HG02973 (cell line): ENCODE measurements around the gene LBX2.
A peak's percentile ranks its signal among the peaks of the same experiment; 100 is the strongest.

ENCODE experiments used
- ATAC-seq: cut with Tn5 transposase; IDR thresholded peaks from one replicate; pipeline ENCODE4 v1.9.1; 2021; ENCODE audit warnings: moderate library complexity; ENCODE audit not compliant: unreplicated experiment

The LBX2 gene

GRCh38 chr2:74505448-74506246 is 6.2 kb upstream of the LBX2 start:
- ATAC-seq, result no peak

GRCh38 chr2:74504591-74504990 is 5.2 kb upstream of the LBX2 start:
- ATAC-seq, result no peak

DNA sequence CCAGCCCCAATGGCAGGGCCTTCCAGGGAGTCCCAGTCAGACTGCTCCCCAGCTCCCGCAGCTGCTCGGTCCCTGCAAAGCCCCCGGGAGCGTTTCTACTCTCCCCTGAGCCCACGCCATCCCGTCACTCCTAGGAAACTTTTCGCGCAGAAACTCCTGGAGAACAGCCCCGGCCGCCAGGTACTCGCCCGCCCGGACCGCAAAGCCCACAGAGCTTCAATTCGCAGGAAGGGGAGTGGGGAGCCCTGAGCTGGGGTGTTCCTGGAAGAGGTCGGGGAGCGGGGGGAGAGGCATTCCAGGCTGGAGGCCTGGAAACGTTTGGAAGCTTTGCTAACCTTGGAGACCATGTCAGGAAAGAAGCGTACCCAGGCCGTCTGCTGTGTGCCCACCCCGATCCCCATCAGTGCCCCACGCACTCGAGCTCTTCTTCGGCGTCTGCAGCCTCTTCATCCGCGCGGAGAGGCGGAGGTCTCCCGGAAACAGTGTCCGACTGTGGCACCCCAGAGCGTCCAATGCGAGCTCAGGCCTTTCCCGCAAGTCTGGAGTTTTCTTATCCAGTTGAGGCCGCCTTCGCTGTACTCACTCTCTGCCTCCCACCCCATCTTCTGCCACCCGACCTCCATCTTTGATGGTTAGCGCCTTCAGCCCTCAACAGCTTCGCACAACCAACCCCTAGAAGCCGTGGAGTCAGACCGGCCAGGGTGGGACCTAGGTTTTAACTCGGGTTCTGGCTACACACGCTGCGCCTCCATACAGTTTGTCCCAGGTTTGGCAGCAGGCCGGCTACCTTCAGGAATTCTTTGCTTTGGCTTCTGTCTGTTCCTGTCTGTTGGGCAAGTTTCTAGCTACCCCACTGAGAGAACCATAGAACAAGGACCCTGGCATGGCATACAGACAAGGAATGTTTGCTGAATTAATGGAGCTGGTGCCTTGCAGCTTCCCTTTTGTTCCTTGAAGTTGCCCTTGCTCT is 4.4 kb upstream of the LBX2 start:
- ATAC-seq, result no peak

DNA sequence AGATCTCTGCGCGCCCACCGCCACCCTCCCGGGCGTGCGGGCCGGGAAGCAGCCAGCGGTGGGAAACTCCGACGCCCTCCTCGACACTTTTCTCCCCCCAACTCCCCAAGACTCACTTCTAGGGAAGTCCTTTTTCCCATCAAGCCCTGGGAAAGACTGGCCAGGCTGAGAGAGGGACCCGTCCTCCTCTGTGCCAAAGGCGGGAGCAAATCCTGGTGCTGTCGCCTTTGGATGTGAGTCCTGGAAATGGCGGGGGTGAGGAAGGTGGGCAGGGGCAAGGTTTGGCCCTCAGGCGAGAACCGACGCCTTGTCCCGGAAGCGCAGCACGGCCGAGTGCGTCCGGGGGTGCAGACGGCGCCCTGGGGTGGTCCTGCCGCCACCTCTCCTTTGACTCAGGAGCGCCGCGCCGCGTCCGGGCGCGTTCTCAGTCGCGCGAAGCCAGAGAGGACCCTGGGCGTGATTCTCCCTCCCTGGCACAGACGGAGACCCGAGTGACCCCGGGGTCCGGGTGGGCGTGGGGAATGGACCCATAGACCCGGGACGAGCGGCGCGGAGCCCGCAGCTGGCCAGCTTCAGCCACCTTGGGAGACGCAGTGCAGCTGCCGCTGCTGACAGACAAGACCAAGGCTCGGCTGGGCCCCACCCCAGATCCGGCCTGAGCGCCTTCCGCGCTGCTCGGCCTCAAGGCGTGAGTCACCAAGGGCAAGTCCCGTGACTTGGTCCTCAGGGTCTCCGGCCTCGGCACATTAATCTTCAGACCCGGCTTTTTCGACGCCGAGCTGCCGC is 3.5 kb upstream of the LBX2 start:
- ATAC-seq, result peak; percentile 37

DNA sequence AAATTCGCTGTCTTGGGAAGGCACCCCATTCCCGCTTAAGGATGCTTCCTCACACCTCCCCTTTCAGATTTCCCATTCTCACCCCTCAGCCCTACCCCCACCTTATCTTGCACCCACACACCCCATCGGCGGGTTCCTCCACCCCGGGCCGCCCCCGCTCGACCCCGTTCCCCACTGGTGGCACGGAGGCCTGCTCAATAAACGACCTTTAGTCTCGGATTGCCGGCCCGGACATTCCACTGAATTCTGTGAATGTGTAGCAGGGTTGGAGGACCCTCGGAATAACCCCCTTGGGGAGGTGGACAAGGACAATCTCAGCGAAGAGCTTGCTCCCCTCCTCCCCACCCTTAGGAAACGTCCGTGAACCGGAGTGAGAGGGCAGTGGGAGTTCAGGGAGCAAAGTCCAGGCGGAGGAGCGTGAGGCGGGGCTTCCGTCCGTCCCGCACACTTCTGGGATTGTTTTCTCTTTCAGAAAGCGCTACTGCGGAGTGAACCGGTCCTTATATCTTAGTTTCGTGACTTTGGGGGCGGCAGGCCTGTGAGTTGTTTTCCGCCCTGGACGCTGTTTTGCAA is 2.8 kb upstream of the LBX2 start:
- no peak for ATAC-seq

GRCh38 chr2:74501335-74502071 is 2.1 kb upstream of the LBX2 start:
- ATAC-seq, result no peak

- ATAC-seq, result no peak
Measured at GRCh38 chr2:74500578-74500946, 1.2 kb upstream of the LBX2 start.

- ATAC-seq, result no peak
Measured at GRCh38 chr2:74499940-74500577, 656 bp upstream of the LBX2 start.

DNA sequence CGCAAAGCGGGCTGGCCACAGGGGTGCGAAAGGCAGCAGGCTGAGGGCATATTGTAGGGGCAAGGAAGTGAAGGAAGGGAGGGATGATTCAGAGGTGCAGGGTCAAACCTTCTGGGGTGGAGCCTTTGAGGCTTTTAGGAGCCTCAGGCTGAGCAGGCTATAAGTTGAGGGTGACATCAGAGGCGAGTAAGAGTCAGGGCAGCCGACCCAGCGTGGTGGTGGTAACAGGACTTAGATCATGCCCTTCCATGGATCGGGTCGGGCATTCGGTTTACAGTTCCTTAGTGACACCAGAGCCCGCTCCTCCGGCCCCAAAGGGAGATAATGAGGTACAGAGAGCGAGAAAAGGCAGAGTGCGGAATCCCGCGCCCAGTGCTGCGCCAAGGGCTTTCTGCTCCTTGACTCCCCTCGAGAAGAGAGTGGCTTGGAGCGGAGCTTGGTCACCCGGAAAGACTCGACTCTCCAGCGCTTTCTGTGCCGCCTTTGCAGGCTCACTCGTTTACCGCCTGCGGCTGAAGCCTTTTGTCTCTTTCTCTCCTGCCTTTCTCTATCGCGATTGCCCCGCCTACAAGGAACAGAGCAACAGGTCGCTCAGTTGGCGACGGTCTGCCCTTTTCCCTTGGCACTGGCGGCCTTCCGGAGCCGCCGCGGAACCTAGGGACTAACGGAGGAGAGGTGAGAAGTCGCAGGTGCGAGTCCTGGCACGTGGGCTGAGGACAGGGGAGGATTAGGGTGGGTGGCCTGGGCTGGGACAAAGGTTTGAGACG is 720 bp downstream of the LBX2 start:
- no peak for ATAC-seq

DNA sequence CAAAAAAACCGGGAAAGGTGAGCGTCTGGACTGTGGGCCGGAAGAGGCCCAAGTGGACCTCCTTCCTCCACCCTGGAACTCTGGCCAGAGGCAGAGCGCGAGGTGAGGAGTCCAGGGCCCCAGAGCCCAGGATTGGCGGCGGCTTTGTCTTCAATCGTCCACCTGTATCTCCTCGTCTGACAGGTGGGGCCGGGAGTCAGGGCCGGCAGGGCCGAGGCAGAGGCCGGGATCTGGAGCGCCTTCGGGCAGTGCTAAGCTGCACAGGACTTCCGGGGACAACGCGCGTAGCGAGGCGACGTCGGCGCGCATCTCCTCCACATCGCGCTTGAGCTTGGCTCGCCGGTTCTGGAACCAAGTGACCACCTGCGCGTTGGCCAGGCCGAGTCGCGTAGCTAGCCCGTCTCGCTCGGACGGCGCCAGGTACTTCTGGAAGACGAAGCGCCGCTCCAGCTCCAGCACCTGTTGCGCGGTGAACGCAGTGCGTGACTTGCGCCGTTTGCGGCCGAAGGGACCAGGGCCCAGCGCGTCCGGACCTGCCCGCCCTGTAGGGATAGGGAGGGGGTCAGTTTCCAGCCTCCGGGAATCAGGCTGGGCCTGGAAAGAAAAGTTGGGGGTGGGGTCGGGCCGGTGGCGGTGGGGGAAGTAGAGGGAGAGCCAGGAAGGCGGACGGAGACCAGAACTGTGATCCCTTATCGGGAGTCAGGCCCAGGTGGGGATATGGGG is 1.5 kb downstream of the LBX2 start:
- ATAC-seq, result no peak

- ATAC-seq, result no peak
Measured at GRCh38 chr2:74496997-74497776, 2.2 kb downstream of the LBX2 start.

- ATAC-seq, result no peak
Measured at GRCh38 chr2:74495440-74495839, 4.0 kb downstream of the LBX2 start.

- ATAC-seq, result no peak
Measured at GRCh38 chr2:74493546-74493945, 5.9 kb downstream of the LBX2 start.

DNA sequence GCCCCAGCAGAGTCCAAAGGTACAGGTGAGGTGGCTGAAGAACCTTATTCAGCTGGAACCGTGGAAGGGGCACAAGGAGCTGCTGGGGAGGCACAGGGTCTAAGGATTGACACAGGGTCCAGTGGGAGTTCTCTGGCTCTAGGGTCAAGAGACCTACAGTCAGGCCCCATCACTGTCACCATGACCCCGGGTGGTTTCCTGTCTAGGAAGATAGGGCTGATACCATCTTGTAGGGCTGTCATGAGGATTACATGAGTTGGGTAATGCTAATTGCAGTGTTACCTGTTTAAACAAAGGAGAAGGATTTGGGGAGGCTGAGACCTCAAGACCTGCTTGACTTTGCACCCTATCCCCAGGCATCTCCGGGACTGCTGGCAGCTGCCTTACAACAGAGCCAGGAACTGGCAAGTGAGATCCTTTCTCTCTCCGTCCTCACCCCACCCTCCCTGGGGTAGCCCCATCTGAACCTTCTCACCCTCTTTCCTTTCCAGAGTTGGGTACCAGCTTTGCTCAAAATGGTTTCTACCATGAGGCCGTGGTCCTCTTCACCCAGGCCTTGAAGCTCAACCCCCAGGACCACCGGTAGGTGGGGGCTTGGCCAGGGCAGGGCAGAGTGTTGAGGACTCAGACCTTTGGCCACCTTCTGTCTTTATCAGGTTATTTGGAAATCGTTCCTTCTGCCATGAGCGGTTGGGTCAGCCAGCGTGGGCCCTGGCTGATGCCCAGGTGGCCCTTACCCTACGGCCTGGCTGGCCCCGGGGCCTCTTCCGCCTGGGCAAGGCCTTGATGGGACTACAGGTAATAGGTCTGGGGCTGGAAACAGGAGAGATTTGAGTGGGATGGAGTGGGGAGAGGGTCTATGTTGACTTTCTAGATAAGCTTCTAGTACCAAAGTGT is 7.5 kb downstream of the LBX2 start:
- no peak for ATAC-seq

- ATAC-seq, result no peak
Measured at GRCh38 chr2:74489906-74490305, 9.5 kb downstream of the LBX2 start.

GRCh38 chr2:74488643-74489481 is 10.5 kb downstream of the LBX2 start:
- no peak for ATAC-seq
